Keratinocyte (primary cell): ENCODE results near the gene HBZ. TPM values are rescaled to one million over a fixed set of nuclear protein-coding genes. Genes with fewer than 3 reads are reported as not detected.
"Not testable (repeated sequence)": the region's sequence is repeated elsewhere in the genome, so short reads cannot be mapped to it uniquely, and the experiment has no call there.

Source experiments
- DNase-seq: peaks from one replicate; pipeline ENCODE4 v3.0.0-alpha.2; 2011; ENCODE audit warnings: low read depth, missing footprints, low spot score
- FAIRE-seq: peaks from 2 replicates; lab custom pipeline; 2011; peaks lifted over from hg19 to GRCh38; lab: Jason Lieb, UNC
- H2AFZ ChIP-seq: 2 replicates; pipeline ENCODE4 v1.6.0; 2012; ENCODE audit warnings: low read length, control low read depth, inconsistent platforms; ENCODE audit not compliant: control insufficient read depth
- H3K27ac ChIP-seq: 2 replicates; pipeline ENCODE4 v1.5.1; 2011; ENCODE audit warnings: low read length; ENCODE audit not compliant: control insufficient read depth, insufficient read depth
- H3K27me3 ChIP-seq: 3 replicates; pipeline ENCODE4 v1.6.0; 2011; ENCODE audit warnings: low read length; ENCODE audit not compliant: control insufficient read depth, insufficient read depth; ENCODE audit errors: extremely low read depth
- H3K36me3 ChIP-seq, 2 experiments: 2 replicates in 1 of 2; 3 replicates in 1 of 2; pipeline ENCODE4 v1.5.1; 2011; ENCODE audit warnings: low read length in 2 of 2, mild to moderate bottlenecking in 1 of 2; ENCODE audit not compliant: control insufficient read depth in 2 of 2, insufficient read depth in 2 of 2; ENCODE audit errors: extremely low read depth in 1 of 2
- H3K4me1 ChIP-seq: 3 replicates; pipeline ENCODE4 v1.5.1; 2011; ENCODE audit warnings: low read length; ENCODE audit not compliant: control insufficient read depth, insufficient read depth; ENCODE audit errors: extremely low read depth
- H3K4me2 ChIP-seq: 3 replicates; pipeline ENCODE4 v1.6.0; 2011; ENCODE audit warnings: low read depth, low read length; ENCODE audit not compliant: control insufficient read depth, insufficient read depth; ENCODE audit errors: extremely low read depth
- H3K4me3 ChIP-seq, 3 experiments: fragments of 200-600 bp in 1 of 3; sonication (generic) in 1 of 3; 2 replicates in 2 of 3; 3 replicates in 1 of 3; pipeline ENCODE4 v1.5.1; 2011 to 2016; ENCODE audit warnings: low read length in 3 of 3, mild to moderate bottlenecking in 3 of 3, control low read depth in 2 of 3, inconsistent platforms in 1 of 3, low read depth in 1 of 3, mixed read lengths in 1 of 3, mixed run types in 1 of 3, moderate library complexity in 1 of 3; ENCODE audit not compliant: control insufficient read depth in 2 of 3, insufficient read depth in 2 of 3; ENCODE audit errors: extremely low read depth in 1 of 3
- H3K79me2 ChIP-seq: 2 replicates; pipeline ENCODE4 v1.6.0; 2012; ENCODE audit warnings: low read length; ENCODE audit not compliant: control insufficient read depth, insufficient read depth
- H3K9ac ChIP-seq: 3 replicates; pipeline ENCODE4 v1.6.0; 2011; ENCODE audit warnings: low read length; ENCODE audit not compliant: control insufficient read depth, insufficient read depth; ENCODE audit errors: extremely low read depth
- H3K9me1 ChIP-seq: 3 replicates; pipeline ENCODE4 v1.6.0; 2011; ENCODE audit warnings: low read length; ENCODE audit not compliant: control insufficient read depth, insufficient read depth; ENCODE audit errors: extremely low read depth
- H3K9me3 ChIP-seq: 2 replicates; pipeline ENCODE4 v1.5.1; 2012; ENCODE audit warnings: low read depth, low read length; ENCODE audit not compliant: control insufficient read depth
- H4K20me1 ChIP-seq: 3 replicates; pipeline ENCODE4 v1.6.0; 2011; ENCODE audit warnings: low read length; ENCODE audit not compliant: control insufficient read depth, insufficient read depth; ENCODE audit errors: extremely low read depth
- CTCF ChIP-seq, 3 experiments: IDR thresholded peaks in 1 of 3; conservative IDR thresholded peaks in 1 of 3; optimal IDR thresholded peaks in 1 of 3; 2 replicates in 2 of 3; 3 replicates in 1 of 3; pipeline versions ENCODE3 to v1.5.1; 2011; ENCODE audit warnings: low read length in 3 of 3, mild to moderate bottlenecking in 3 of 3, moderate library complexity in 2 of 3, control low read depth in 1 of 3, inconsistent platforms in 1 of 3; ENCODE audit not compliant: insufficient read depth in 2 of 3; ENCODE audit errors: extremely low read depth in 1 of 3
- EZH2 ChIP-seq: IDR thresholded peaks from one replicate; pipeline ENCODE4 v1.6.1; 2012; ENCODE audit warnings: inconsistent platforms, mild to moderate bottlenecking, low read length, moderate library complexity
- dilution Hi-C: fragments of 300-500 bp; cut with MboI; formaldehyde crosslinking; loops from one replicate; pipeline ENCODE4 v1.7.0; 2020; ENCODE audit warnings: low sequenced_read_pairs; ENCODE audit not compliant: extremely low pct_ligation_motif_present
- polyA plus RNA-seq, 5 experiments: library from polyadenylated mRNA; depleted of rRNA in 3 of 5; stranded (reverse) in 3 of 5; stranded (forward) in 1 of 5; unstranded in 1 of 5; fragments of >200 nt; gene quantifications; 1 replicate in 1 of 5; 2 replicates in 3 of 5; 3 replicates in 1 of 5; pipeline versions ENCODE4 v1.2.1 to v1.2.3, GENCODE V29; 2011 to 2012; ENCODE audit warnings: missing spikeins in 2 of 5, low read depth in 1 of 5, low replicate concordance in 1 of 5

HBZ gene
- polyA plus RNA-seq, 1 donor (not counting 4 experiments of a cell fraction or from before 2014, with no cell fraction given), result not detected

DNA sequence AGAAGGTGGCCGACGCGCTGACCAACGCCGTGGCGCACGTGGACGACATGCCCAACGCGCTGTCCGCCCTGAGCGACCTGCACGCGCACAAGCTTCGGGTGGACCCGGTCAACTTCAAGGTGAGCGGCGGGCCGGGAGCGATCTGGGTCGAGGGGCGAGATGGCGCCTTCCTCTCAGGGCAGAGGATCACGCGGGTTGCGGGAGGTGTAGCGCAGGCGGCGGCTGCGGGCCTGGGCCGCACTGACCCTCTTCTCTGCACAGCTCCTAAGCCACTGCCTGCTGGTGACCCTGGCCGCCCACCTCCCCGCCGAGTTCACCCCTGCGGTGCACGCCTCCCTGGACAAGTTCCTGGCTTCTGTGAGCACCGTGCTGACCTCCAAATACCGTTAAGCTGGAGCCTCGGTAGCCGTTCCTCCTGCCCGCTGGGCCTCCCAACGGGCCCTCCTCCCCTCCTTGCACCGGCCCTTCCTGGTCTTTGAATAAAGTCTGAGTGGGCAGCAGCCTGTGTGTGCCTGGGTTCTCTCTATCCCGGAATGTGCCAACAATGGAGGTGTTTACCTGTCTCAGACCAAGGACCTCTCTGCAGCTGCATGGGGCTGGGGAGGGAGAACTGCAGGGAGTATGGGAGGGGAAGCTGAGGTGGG is 20.9 kb downstream of the HBZ start:
- peaks cover 49% of the 10 kb centered on the region for H3K27me3 ChIP-seq
- H3K4me3 ChIP-seq, H4K20me1 ChIP-seq, H3K9me1 ChIP-seq, H2AFZ ChIP-seq, H3K9me3 ChIP-seq, DNase-seq, FAIRE-seq, H3K4me2 ChIP-seq, dilution Hi-C loops, H3K4me1 ChIP-seq, H3K79me2 ChIP-seq, H3K36me3 ChIP-seq, H3K9ac ChIP-seq, H3K27ac ChIP-seq: not testable (repeated sequence)

GRCh38 chr16:173928-174769 is 21.7 kb downstream of the HBZ start:
- peaks cover 48% of the 10 kb centered on the region for H3K27me3 ChIP-seq
- H3K4me3 ChIP-seq, H3K4me2 ChIP-seq, H3K27ac ChIP-seq, H3K9ac ChIP-seq, H3K9me3 ChIP-seq, FAIRE-seq, H2AFZ ChIP-seq, H4K20me1 ChIP-seq, DNase-seq, H3K36me3 ChIP-seq, H3K9me1 ChIP-seq, dilution Hi-C loops, H3K79me2 ChIP-seq, H3K4me1 ChIP-seq: not testable (repeated sequence)
- peak; percentile 45 for TF ChIP-seq EZH2

GRCh38 chr16:175011-175949 is 22.8 kb downstream of the HBZ start:
- H3K9ac ChIP-seq, result no peak overlapping the region
- peaks cover 59% of the 10 kb centered on the region for H3K27me3 ChIP-seq
- no peaks in the 10 kb centered on the region for H3K9me3 ChIP-seq
- DNase-seq, result no peak
- no peak overlapping the region for H3K4me3 ChIP-seq
- H3K79me2 ChIP-seq, result no peaks in the 10 kb centered on the region
- H3K9me1 ChIP-seq, result no peaks in the 10 kb centered on the region
- no peak for TF ChIP-seq EZH2
- TF ChIP-seq CTCF (optimal IDR thresholded peaks at IDR 0.05 in 1 of 3, IDR thresholded peaks at IDR 0.05 in 1 of 3, conservative IDR thresholded peaks at IDR 0.05 in 1 of 3; ENCODE audit: extremely low read depth in 1 of 3, insufficient read depth in 2 of 3, low read length in 3 of 3), result no peak
- no peaks in the 10 kb centered on the region for H3K36me3 ChIP-seq
- no peaks in the 10 kb centered on the region for H4K20me1 ChIP-seq
- no peak overlapping the region for H3K27ac ChIP-seq
- no peak for FAIRE-seq
- H2AFZ ChIP-seq, result no peak overlapping the region
- dilution Hi-C loops, result no loop called here
- H3K4me1 ChIP-seq, result no peaks in the 10 kb centered on the region
- H3K4me2 ChIP-seq, result no peak overlapping the region

DNA sequence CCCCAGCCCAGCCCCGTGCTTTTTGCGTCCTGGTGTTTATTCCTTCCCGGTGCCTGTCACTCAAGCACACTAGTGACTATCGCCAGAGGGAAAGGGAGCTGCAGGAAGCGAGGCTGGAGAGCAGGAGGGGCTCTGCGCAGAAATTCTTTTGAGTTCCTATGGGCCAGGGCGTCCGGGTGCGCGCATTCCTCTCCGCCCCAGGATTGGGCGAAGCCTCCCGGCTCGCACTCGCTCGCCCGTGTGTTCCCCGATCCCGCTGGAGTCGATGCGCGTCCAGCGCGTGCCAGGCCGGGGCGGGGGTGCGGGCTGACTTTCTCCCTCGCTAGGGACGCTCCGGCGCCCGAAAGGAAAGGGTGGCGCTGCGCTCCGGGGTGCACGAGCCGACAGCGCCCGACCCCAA is 23.6 kb downstream of the HBZ start:
- H3K4me3 ChIP-seq, H3K9ac ChIP-seq, H3K4me2 ChIP-seq, FAIRE-seq, H3K27ac ChIP-seq, H3K9me1 ChIP-seq, H3K4me1 ChIP-seq, H4K20me1 ChIP-seq, H3K36me3 ChIP-seq, dilution Hi-C loops, H3K9me3 ChIP-seq, H2AFZ ChIP-seq, DNase-seq, H3K79me2 ChIP-seq: not testable (repeated sequence)
- H3K27me3 ChIP-seq, result peaks cover 66% of the 10 kb centered on the region
